ENCODE data around the gene LRRC27.

LRRC27 gene

DNA sequence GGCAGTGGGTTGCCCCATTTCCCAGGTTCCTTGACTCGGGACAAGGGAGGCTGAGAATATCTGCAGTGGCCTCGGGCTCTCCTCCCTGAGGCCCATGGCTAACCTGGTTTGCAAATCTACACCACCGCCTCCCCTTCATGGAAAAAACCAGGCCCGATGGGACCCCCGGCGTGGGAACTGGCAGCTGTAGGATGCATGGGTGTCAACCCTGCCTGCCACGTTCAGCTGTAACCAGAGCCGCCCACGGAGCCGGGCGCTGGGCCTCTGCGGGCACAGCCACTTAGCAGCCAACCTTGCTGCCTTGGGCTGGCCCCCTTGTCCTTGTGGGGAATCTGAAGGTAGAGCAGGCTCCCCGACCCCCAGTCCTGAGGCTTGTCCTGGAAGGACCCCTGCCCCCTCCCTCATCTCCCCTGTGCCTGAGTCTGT, 66.6 kb downstream of the LRRC27 start:
- no peak overlapping the region for H3K9ac ChIP-seq (ENCODE audit: low read depth, low read length)
- peaks cover 4% of the 10 kb centered on the region; the same call in 1 of the 2 replicates for H3K4me1 ChIP-seq (ENCODE audit: insufficient read depth, low read length)
- H3K36me3 ChIP-seq (ENCODE audit: insufficient read depth, low read length) = no peaks in the 10 kb centered on the region
- no peaks in the 10 kb centered on the region for H3K9me3 ChIP-seq (ENCODE audit: control insufficient read depth, insufficient read depth, low read length)

DNA sequence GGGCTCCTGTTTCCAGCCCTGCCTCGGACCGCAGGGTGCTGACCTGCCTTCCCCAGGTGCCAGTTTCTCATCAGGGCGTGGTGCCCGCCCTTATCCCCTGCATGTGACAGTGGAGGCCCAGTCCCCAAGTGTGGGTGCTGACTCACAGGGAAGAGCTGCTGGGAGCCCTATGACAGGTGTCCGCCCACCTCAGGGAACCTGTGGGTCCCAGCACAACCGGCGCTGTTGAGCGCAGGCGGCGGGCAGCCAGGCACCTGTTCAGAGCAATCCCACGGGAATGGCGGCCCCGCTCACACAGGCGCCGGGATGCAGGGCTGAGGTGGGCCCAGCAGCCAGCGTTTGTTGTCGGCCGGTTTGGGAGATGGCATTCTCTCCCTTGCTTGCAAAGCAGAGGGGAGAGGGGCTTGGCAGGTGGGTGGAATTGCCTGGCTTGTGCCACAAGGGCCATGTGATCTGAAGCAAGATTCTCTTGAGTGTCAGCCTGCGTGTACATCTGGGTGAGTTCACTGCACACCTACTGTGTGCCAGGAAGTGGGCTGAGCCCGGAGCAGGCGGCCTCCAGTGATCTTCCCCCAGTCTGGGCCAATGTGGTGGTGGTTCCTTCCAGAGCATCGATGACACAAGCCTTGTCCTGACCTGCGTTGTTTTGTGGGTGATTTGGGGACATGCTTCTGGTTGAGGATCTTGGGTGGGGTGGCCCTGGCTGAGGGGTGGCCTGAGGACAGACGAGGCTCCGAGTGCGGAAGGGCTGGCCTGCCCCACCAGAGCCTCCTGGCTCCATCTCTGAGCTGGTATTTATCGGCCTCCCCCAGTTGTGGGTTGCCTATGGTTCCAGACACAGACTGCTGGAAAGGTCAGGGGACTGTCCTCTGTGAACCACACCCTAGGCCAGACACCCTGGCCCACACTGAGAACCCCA, 67.4 kb downstream of the LRRC27 start:
- Histone ChIP-seq H3K4me1 (ENCODE audit: insufficient read depth, low read length) (peaks cover 4% of the 10 kb centered on the region; the same call in 1 of the 2 replicates), H3K9me3 (ENCODE audit: control insufficient read depth, insufficient read depth, low read length) (no peaks in the 10 kb centered on the region), H3K36me3 (ENCODE audit: insufficient read depth, low read length) (no peaks in the 10 kb centered on the region), H3K9ac (ENCODE audit: low read depth, low read length) (no peak overlapping the region)

DNA sequence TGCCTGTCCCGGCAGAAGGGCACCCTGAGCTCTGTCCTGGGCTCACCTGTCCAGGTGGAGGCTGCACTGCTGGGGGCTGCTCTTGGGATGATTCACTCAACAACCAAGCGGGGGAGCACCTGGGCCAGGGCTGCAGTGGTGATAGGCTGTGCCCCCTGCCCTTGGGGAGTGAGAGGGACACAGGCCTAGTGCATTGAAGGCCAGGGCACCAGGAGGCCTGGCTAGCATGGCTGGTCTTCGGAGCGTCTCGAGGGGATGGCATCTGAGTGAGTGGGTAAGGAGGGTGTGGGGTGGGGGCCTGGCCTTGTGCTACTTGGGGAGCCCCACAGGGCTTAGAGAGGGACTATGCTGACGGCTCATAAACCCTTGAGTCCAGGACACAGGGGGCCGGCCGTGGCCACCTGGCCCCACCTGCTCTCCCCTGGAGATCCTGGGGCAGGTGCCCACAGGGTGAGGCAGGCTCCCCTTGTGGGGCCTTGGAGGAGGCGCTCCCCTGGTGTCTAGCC, 68.1 kb downstream of the LRRC27 start:
- Histone ChIP-seq H3K4me1 (ENCODE audit: insufficient read depth, low read length) (peaks cover 4% of the 10 kb centered on the region; the same call in 1 of the 2 replicates), H3K36me3 (ENCODE audit: insufficient read depth, low read length) (no peaks in the 10 kb centered on the region), H3K9ac (ENCODE audit: low read depth, low read length) (no peak overlapping the region), H3K9me3 (ENCODE audit: control insufficient read depth, insufficient read depth, low read length) (no peaks in the 10 kb centered on the region)

DNA sequence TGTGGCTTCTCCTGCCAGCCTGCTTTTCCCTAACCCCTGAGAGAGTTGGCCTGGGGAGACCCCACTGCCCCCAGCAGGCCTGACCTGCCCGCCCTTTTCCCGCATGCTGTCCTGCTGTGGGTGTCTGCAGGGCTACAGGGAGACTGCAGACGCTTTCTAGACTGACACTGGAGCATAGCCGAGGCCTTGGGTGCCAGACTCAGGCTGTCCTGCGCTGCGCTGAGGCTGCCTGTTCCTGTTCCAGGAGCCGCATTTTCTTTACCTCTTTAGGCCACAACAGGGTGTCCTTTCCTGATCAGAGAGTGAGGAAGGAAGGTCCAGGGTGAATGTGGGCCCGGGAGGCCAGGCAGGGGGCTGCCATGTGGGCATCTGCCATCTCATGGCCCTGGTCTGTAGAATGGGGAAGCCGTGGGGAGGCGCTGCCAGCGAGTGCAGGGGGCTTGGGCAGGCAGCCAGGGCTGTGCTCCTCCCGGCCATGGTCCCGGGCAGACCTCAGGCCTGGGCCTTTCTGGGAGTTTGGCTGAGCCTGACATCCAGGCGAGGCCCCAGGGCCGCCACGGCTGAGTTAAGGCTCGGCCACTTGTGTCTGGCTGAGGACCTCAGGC, 68.7 kb downstream of the LRRC27 start:
- Histone ChIP-seq H3K9me3 (ENCODE audit: control insufficient read depth, insufficient read depth, low read length) (no peaks in the 10 kb centered on the region), H3K4me1 (ENCODE audit: insufficient read depth, low read length) (peaks cover 4% of the 10 kb centered on the region; the same call in 1 of the 2 replicates), H3K9ac (ENCODE audit: low read depth, low read length) (no peak overlapping the region), H3K36me3 (ENCODE audit: insufficient read depth, low read length) (no peaks in the 10 kb centered on the region)

DNA sequence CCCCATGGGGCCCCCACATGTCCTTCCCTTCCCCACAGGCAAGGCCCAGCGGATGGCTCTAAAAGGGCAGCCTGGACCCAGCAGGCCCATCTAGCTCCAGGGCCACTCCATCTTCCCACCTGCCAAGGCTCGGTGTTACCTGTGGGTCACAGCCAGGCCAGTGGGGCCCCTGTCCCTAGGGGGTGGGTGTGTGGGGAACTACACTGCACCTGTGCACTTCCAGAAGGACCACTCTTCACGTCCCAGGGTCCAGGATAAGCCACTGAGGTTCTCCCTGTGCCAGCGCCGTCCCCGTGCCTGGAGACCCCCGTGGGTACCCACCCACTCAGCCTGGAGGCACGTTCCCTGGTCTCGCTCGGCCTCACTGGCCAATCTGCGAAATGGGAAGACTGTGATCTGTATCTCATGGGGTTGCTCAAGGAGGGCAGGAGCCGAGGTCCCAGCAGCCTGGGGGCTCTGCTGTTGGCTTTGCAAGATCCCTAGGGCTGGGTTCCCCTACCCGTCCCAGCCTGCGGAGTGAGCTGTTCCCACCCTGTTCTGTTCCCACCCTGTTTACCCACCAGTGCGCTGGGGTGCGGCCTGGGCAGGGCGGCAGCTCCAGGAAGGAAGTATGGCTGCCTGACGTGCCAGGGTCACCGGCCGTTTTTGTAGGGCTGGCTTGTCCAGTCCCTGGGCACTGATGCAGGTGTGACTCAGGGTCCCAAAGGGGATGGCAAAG, 69.6 kb downstream of the LRRC27 start:
- Histone ChIP-seq H3K9me3 (ENCODE audit: control insufficient read depth, insufficient read depth, low read length) (no peaks in the 10 kb centered on the region), H3K36me3 (ENCODE audit: insufficient read depth, low read length) (no peaks in the 10 kb centered on the region), H3K4me1 (ENCODE audit: insufficient read depth, low read length) (peaks cover 4% of the 10 kb centered on the region; the same call in 1 of the 2 replicates), H3K9ac (ENCODE audit: low read depth, low read length) (no peak overlapping the region)

DNA sequence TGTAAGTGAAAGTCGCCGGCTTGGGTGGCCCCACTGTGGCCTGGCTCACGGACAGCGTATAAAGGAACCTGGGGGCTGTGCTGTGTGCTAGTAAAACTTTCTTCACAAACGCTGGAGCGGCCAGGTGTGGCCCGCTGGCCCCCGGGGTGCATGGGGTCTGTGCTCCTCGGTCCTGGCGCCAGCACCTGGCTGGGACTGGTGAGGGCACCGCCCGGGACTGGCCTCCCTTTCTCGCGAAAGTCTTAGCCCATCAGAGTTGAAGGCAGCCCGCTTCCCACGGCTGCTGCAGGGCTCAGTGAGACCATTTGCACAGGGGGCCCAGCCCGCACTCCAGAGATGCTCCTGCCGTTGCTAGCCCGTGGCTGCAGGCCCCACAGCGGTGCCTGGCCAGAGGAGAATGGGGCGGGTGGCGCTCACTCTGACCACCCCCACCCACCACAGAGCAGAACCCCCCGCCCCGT, 70.8 kb downstream of the LRRC27 start:
- H3K36me3 ChIP-seq (ENCODE audit: insufficient read depth, low read length) = no peaks in the 10 kb centered on the region
- no peaks in the 10 kb centered on the region for H3K9me3 ChIP-seq (ENCODE audit: control insufficient read depth, insufficient read depth, low read length)
- peaks cover 7% of the 10 kb centered on the region; the same call in 1 of the 2 replicates for H3K4me1 ChIP-seq (ENCODE audit: insufficient read depth, low read length)
- H3K9ac ChIP-seq (ENCODE audit: low read depth, low read length) = no peak overlapping the region

DNA sequence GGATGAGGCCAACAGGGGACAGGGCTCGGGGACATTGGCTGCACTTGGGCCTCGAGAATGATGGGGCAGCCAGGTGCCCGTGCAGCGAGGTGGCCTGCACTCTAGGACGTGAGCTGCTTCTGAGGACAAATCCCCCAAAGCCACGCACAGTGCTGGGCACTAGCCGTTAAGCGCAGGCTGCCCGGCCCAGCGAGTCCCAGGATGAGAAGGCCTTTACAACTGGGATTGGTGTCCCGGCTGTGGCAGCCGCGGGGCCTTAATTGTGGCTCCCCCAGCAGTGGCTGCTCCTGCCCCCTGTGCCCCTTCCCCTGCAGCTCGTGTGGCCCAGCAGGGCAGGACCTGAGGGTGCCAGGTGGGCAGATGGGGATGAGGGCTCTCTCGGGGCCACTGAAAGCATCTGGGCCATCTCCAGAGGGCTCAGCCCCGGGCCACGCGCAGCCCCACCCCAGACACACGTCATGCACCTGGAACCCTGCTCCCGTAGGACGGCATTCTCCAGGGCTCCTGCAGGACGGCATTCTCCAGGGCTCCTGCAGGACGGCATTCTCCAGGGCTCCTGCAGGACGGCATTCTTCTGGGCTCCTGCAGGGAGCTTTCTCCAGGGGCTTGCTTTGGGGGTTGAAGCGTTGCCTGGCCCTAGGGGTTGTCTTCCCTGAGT, 71.6 kb downstream of the LRRC27 start:
- Histone ChIP-seq H3K4me1 (ENCODE audit: insufficient read depth, low read length) (peaks cover 15% of the 10 kb centered on the region; the same call in 1 of the 2 replicates), H3K36me3 (ENCODE audit: insufficient read depth, low read length) (no peaks in the 10 kb centered on the region), H3K9ac (ENCODE audit: low read depth, low read length) (no peak overlapping the region), H3K9me3 (ENCODE audit: control insufficient read depth, insufficient read depth, low read length) (no peaks in the 10 kb centered on the region)

DNA sequence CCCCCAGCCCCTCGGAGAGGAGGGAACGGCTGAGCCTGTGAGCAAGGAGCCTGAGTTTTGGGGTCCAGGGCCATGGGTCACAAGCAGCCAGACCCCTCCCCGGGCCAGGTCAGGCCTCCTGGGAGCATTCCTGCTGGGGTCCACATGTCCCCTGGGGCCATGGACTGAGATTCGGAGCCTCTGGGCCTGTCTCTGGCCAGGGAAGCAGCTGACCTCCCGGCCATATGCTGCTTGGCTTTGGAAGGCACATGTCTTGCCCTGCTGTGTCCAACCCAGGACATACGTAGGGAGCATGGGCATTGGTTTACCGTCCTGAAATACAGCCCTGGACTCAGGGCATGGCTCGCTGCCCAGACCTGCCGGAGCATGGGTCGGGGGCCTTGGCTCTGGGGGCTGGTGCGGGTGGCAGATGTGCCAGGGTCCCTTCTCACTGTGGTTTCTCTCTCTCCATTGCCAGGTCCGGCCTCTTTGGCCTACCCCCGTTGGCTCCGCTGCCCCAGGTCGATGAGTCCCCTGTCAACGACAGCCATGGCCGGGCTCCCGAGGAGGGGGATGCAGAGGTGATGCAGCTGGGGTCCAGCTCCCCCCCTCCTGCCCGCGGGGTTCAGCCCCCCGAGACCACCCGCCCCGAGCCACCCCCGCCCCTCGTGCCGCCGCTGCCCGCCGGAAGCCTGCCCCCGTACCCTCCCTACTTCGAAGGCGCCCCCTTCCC, 72.3 kb downstream of the LRRC27 start:
- Histone ChIP-seq H3K9me3 (ENCODE audit: control insufficient read depth, insufficient read depth, low read length) (no peaks in the 10 kb centered on the region), H3K9ac (ENCODE audit: low read depth, low read length) (no peak overlapping the region), H3K4me1 (ENCODE audit: insufficient read depth, low read length) (peaks cover 20% of the 10 kb centered on the region; the same call in 1 of the 2 replicates), H3K36me3 (ENCODE audit: insufficient read depth, low read length) (no peaks in the 10 kb centered on the region)

DNA sequence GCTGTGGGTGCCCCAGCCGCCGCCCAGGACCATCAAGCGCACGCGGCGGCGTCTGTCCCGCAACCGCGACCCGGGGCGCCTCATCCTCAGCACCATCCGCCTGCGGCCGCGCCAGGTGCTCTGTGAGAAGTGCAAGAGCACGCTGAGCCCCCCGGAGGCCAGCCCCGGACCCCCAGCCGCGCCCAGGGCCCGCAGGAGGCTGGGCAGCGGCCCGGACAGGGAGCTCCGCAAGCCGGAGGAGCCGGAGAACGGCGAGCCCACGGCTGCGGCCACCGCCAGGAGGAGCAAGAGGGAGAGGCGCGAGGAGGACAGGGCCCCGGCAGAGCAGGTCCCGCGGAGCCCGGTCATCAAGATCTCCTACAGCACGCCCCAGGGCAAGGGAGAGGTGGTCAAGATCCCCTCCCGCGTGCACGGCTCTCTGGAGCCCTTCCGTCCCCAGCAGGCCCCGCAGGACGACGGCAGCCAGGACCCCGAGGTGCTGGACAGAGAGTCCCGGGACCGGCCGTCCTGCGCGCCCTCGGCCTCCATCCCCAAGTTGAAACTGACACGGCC, 73.0 kb downstream of the LRRC27 start:
- H3K4me1 ChIP-seq (ENCODE audit: insufficient read depth, low read length) = peaks cover 21% of the 10 kb centered on the region; the same call in 1 of the 2 replicates

DNA sequence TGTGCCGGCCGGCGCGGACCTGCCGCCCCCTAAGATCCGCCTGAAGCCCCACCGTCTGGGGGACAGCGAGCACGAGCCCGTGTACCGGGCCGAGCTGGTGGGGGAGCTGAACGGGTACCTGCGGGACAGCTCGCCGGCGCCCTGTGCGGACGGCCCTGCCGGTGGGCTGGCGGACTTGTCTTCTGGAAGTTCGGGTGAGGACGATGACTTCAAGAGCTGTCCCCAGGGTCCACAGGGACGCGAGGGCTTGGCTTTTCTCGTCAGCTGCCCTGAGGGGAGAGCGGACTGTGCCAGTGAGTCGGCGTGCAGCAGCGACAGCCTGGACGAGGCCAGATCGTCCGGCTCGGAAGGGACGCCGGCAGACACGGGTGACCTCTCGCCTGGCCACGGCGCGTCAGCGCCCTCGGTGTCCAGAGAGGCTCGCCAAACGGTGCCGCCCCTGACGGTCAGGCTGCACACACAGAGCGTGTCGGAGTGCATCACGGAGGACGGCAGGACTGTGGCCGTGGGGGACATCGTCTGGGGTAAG, 73.5 kb downstream of the LRRC27 start:
- Histone ChIP-seq H3K4me1 (ENCODE audit: insufficient read depth, low read length) (peaks cover 20% of the 10 kb centered on the region; the same call in 1 of the 2 replicates), H3K9ac (ENCODE audit: low read depth, low read length) (no peak overlapping the region), H3K9me3 (ENCODE audit: control insufficient read depth, insufficient read depth, low read length) (no peaks in the 10 kb centered on the region), H3K36me3 (ENCODE audit: insufficient read depth, low read length) (no peaks in the 10 kb centered on the region)

More for the DNA sequence above, 73.0 kb downstream of the LRRC27 start:
- Histone ChIP-seq H3K9me3 (ENCODE audit: control insufficient read depth, insufficient read depth, low read length) (no peaks in the 10 kb centered on the region), H3K36me3 (ENCODE audit: insufficient read depth, low read length) (no peaks in the 10 kb centered on the region), H3K9ac (ENCODE audit: low read depth, low read length) (no peak overlapping the region)

DNA sequence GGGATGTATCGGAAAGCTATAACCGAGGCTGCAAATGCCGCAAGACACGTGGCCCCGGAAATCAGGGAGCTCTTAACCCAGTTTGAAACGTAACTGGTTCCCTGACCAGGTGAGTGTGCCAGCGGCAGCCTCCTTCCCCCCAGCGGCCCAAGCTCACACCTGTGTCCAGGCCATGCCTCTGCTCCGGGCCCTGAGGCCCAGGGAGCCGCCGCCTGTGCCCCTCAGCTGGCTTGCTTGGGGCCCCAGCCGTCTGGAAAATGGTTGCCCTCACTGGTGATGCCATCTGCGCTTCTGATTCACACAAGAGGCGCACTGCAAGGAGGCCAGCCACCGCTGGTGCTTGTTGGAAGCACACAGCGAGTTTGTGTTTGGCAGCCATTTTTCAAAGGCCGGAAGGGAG, 74.2 kb downstream of the LRRC27 start:
- Histone ChIP-seq H3K9me3 (ENCODE audit: control insufficient read depth, insufficient read depth, low read length) (no peaks in the 10 kb centered on the region), H3K36me3 (ENCODE audit: insufficient read depth, low read length) (no peaks in the 10 kb centered on the region), H3K4me1 (ENCODE audit: insufficient read depth, low read length) (peaks cover 18% of the 10 kb centered on the region; the same call in 1 of the 2 replicates), H3K9ac (ENCODE audit: low read depth, low read length) (no peak overlapping the region)

DNA sequence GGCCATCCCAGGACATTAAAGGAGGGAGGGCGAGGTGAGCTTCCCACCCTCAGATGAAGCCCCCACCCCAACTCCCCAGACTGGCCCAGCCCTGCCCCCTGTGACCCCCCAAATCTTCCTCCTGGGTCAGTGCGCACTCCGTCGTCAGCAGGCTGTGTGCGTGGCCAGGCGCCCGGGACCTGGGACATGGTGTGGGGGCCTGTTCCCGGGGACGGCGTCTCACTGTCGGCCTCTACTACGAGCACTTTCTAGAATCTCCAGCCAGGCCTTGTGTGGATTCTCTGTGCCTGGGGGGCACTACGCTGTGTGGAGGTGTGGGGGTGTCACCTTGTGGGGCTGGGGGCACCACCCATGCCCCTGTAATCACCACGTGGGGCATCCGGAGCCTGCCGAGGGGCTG, 74.8 kb downstream of the LRRC27 start:
- Histone ChIP-seq H3K9me3 (ENCODE audit: control insufficient read depth, insufficient read depth, low read length) (no peaks in the 10 kb centered on the region), H3K36me3 (ENCODE audit: insufficient read depth, low read length) (no peaks in the 10 kb centered on the region), H3K9ac (ENCODE audit: low read depth, low read length) (no peak overlapping the region), H3K4me1 (ENCODE audit: insufficient read depth, low read length) (peaks cover 18% of the 10 kb centered on the region; the same call in 1 of the 2 replicates)
